Rectal smooth muscle tissue (tissue), 1 donor: ENCODE measurements around the gene FAM89A.

Experiments used
- H3K27ac ChIP-seq: one replicate; pipeline ENCODE4 v1.7.0; 2013; ENCODE audit warnings: low read depth, low read length, inconsistent platforms
- H3K27me3 ChIP-seq: one replicate; pipeline ENCODE4 v1.7.0; 2013; ENCODE audit warnings: low read length; ENCODE audit not compliant: control insufficient read depth, insufficient read depth
- H3K36me3 ChIP-seq: one replicate; pipeline ENCODE4 v1.7.0; 2013; ENCODE audit warnings: low read length; ENCODE audit not compliant: control insufficient read depth, insufficient read depth
- H3K4me1 ChIP-seq: one replicate; pipeline ENCODE4 v1.7.0; 2013; ENCODE audit warnings: low read length; ENCODE audit not compliant: control insufficient read depth, insufficient read depth
- H3K4me3 ChIP-seq: one replicate; pipeline ENCODE4 v1.7.0; 2013; ENCODE audit warnings: low read length
- H3K9ac ChIP-seq: one replicate; pipeline ENCODE4 v1.7.0; 2013; ENCODE audit warnings: low read length

The FAM89A gene

GRCh38 chr1:231040019-231040799, at the start of gene FAM89A:
Gene FAM89A, minus strand, starts transcription at chr1:231040254. Its CDS starts 43 bp downstream, at chr1:231040211.
- no peaks in the 10 kb centered on the region for H3K36me3 ChIP-seq
- no peaks in the 10 kb centered on the region for H3K4me1 ChIP-seq
- no peaks in the 10 kb centered on the region for H3K27me3 ChIP-seq
- H3K27ac ChIP-seq: no peak within 1 kb of the TSS
- peak within 1 kb of the TSS; percentile 68 for H3K4me3 ChIP-seq
- peak within 1 kb of the TSS; percentile 1 for H3K9ac ChIP-seq

GRCh38 chr1:231084353-231084752, 44.3 kb upstream of the FAM89A start:
- H3K36me3 ChIP-seq: no peaks in the 10 kb centered on the region

DNA sequence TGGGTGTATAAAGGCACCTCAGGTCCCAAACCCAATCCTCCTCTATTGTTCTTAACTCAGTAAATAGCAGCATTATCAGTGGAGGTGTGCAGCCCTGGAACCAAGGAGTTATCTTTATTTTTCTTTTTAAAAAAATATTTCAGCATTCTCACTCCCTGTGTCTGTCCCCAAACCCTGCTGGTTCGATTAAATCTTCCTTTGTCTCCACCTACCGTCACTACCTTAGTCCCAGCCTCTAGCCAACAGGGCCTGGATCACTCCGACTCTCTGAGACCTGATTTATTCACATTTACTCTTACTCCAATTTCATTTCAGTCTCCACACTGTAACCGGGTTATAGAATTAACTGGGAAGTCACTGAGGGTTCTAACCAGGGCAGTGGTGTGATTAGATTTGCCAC, 39.1 kb upstream of the FAM89A start:
- Histone ChIP-seq H3K27me3 (no peaks in the 10 kb centered on the region), H3K36me3 (no peaks in the 10 kb centered on the region), H3K4me1 (no peaks in the 10 kb centered on the region), H3K9ac (no peak overlapping the region), H3K27ac (no peak overlapping the region), H3K4me3 (no peak overlapping the region)

More at GRCh38 chr1:231084353-231084752, 44.3 kb upstream of the FAM89A start:
- no peak overlapping the region for H3K4me3 ChIP-seq
- no peak overlapping the region for H3K9ac ChIP-seq
- H3K4me1 ChIP-seq: no peaks in the 10 kb centered on the region
- no peaks in the 10 kb centered on the region for H3K27me3 ChIP-seq
- H3K27ac ChIP-seq: no peak overlapping the region

DNA sequence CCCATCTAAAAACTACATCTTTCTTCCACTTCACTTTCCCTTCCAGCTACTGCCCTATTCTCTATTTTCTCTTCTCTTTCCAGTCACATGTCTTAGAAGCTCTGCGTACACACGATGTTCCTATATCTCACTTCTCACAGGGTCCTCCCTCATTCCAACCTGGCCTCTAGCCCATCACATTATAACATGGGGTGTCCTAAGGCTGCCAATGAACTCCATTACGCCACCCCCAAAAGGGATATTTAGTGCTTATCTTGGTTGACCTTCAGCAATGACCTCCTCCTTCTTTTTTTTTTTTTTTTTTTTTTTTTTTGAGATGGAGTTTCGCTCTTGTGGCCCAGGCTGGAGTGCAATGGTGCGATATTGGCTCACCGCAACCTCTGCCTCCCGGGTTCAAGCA, 38.2 kb upstream of the FAM89A start:
- H3K4me1 ChIP-seq: no peaks in the 10 kb centered on the region
- no peak overlapping the region for H3K9ac ChIP-seq
- H3K4me3 ChIP-seq: no peak overlapping the region
- no peaks in the 10 kb centered on the region for H3K36me3 ChIP-seq
- H3K27ac ChIP-seq: no peak overlapping the region
- H3K27me3 ChIP-seq: no peaks in the 10 kb centered on the region

DNA sequence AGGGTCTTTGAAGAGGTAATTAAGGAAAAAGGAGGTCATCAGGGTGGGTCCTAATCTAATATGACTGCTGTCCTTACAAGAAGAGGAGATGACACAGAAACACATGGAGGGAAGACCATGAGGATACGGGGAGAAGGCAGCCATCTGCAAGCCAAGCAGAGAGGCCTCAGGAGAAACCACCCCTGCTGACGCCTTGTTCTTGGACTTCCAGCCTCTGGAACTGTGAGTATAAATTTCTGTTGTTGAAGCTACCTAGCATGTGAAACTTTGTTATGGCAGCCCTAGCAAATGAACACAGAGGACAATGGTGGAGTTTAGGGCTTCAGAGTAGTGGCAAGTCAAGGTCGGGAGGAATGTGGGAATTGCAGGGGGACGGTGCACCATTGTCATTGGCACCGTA, 36.7 kb upstream of the FAM89A start:
- Histone ChIP-seq H3K4me3 (no peak overlapping the region), H3K4me1 (no peaks in the 10 kb centered on the region), H3K27me3 (no peaks in the 10 kb centered on the region), H3K9ac (no peak overlapping the region), H3K36me3 (no peaks in the 10 kb centered on the region), H3K27ac (no peak overlapping the region)

- no peaks in the 10 kb centered on the region for H3K27me3 ChIP-seq
- no peak overlapping the region for H3K9ac ChIP-seq
- no peaks in the 10 kb centered on the region for H3K36me3 ChIP-seq
These were observed 35.4 kb upstream of the FAM89A start for GRCh38 chr1:231075497-231075896.

GRCh38 chr1:231075020-231075419, 35.0 kb upstream of the FAM89A start:
- H3K27ac ChIP-seq: no peak overlapping the region

More at GRCh38 chr1:231075497-231075896, 35.4 kb upstream of the FAM89A start:
- Histone ChIP-seq H3K4me3 (no peak overlapping the region), H3K4me1 (no peaks in the 10 kb centered on the region), H3K27ac (no peak overlapping the region)

GRCh38 chr1:231074046-231074445, 34.0 kb upstream of the FAM89A start:
- Histone ChIP-seq H3K4me3 (no peak overlapping the region), H3K27me3 (no peaks in the 10 kb centered on the region), H3K36me3 (no peaks in the 10 kb centered on the region), H3K4me1 (no peaks in the 10 kb centered on the region), H3K9ac (no peak overlapping the region), H3K27ac (no peak overlapping the region)

More at GRCh38 chr1:231075020-231075419, 35.0 kb upstream of the FAM89A start:
- Histone ChIP-seq H3K36me3 (no peaks in the 10 kb centered on the region), H3K9ac (no peak overlapping the region), H3K4me1 (no peaks in the 10 kb centered on the region), H3K27me3 (no peaks in the 10 kb centered on the region), H3K4me3 (no peak overlapping the region)

GRCh38 chr1:231073331-231073730, 33.3 kb upstream of the FAM89A start:
- H3K27me3 ChIP-seq: no peaks in the 10 kb centered on the region
- H3K4me3 ChIP-seq: no peak overlapping the region
- H3K4me1 ChIP-seq: no peaks in the 10 kb centered on the region
- no peaks in the 10 kb centered on the region for H3K36me3 ChIP-seq
- no peak overlapping the region for H3K9ac ChIP-seq
- H3K27ac ChIP-seq: no peak overlapping the region

DNA sequence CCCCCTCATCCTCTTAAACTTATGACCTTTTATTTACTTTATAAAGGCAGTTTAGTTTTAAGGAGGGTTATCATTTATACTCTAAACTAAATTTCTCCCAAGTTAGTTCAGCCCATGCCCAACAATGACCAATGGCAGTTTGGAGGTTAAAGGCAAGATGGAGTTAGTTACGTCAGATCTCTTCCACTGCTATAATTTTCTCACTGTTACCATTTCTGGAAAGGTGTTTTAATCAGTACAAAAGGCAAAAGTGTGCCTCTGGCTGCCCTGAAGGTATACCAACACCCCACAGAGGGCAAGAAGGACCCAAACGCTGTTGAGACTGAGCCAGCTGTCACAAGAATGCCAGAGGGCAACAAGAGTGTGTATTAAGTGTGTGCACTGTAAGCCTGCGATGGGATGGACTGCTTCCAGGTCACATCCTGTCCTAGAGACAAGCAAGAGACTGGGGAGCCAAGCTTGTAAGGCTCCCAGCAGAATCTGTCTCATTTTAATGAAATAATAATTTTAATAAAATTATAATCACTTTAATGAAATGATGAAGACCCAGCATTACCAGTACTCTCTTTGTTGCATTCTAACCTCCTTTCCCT, 32.5 kb upstream of the FAM89A start:
- no peaks in the 10 kb centered on the region for H3K27me3 ChIP-seq
- H3K9ac ChIP-seq: no peak overlapping the region
- H3K4me3 ChIP-seq: no peak overlapping the region
- H3K4me1 ChIP-seq: no peaks in the 10 kb centered on the region
- H3K36me3 ChIP-seq: no peaks in the 10 kb centered on the region
- no peak overlapping the region for H3K27ac ChIP-seq

DNA sequence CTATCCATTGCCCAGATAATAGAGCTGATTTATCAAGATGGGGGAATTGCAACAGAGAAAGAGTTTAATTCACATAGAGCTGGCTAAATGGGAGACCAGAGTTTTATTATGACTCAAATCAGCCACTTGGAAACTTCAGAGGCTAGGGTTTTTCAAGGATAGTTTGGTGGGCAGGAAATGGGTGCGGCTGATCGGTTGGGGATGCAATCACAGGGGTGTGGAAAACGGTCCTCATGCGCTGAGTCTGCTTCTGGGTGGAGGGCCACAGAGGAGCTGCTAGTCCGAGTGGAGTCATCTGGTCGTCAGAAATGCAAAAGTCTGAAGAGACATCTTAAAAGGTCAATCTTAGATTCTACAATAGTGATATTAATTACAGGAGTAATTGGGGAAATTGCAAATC, 32.0 kb upstream of the FAM89A start:
- H3K27ac ChIP-seq: no peak overlapping the region
- H3K4me1 ChIP-seq: no peaks in the 10 kb centered on the region

DNA sequence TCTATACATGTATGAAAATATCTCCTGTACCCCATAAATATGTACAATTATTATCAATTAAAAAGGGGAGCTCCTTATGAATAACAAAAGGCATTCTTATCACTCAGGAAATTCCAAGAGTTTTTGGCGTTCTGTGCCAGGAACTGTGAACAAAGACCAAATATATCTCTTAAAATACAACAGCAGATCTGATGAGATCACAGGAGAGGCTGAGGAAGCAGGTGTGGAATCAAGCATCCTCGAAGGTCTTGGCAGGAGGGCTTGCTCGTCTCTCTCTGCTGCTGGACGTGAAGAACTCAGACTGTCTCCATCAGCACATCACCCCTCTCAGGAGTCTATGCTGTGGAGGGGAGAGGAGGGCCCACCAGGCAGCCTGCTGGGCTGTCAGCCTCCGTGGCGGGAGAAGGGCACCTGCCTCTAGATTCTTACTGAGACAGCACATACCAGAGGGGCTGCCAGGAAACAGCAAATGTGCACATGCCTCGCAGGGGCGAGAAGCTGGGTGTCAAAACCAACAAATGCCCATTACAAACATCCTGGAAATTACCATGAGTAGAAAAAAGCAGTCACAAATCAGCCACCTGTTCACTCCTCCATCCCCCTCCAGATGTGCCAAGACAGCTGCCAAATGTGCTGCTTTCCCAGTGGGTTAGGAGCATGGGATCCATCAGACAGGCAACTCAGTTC, 30.8 kb upstream of the FAM89A start:
- no peak overlapping the region for H3K9ac ChIP-seq
- no peaks in the 10 kb centered on the region for H3K4me1 ChIP-seq
- no peak overlapping the region for H3K4me3 ChIP-seq
- H3K27ac ChIP-seq: no peak overlapping the region
- H3K27me3 ChIP-seq: no peaks in the 10 kb centered on the region
- H3K36me3 ChIP-seq: no peaks in the 10 kb centered on the region

More for the DNA sequence above, 32.0 kb upstream of the FAM89A start:
- Histone ChIP-seq H3K4me3 (no peak overlapping the region), H3K36me3 (no peaks in the 10 kb centered on the region), H3K27me3 (no peaks in the 10 kb centered on the region), H3K9ac (no peak overlapping the region)
